HepG2 (cell line): ENCODE results near the gene MAPK14. TPM values are rescaled to one million over a fixed set of nuclear protein-coding genes. Genes with fewer than 3 reads are reported as not detected.

ENCODE experiments used
- CBFB ChIP-seq: sonication (generic); formaldehyde crosslinking; IDR thresholded peaks from 2 replicates; pipeline ENCODE4 v1.4.0; 2020; ENCODE audit warnings: missing genetic modification reagents
- CEBPG ChIP-seq: IDR thresholded peaks from 2 replicates; pipeline ENCODE4 v1.6.1; 2016
- CREB3 ChIP-seq: sonication (generic); formaldehyde crosslinking; IDR thresholded peaks from 2 replicates; pipeline ENCODE4 v1.5.0; 2020; ENCODE audit warnings: missing genetic modification reagents
- IRF9 ChIP-seq: sonication (generic); formaldehyde crosslinking; IDR thresholded peaks from 2 replicates; pipeline ENCODE4 v1.8.0; 2022; ENCODE audit warnings: missing genetic modification reagents, mild to moderate bottlenecking, borderline replicate concordance
- MAZ ChIP-seq, 2 experiments: sonication (generic) in 1 of 2; formaldehyde crosslinking in 1 of 2; IDR thresholded peaks; 2 replicates each; pipeline versions ENCODE4 v1.5.0 to v1.6.1; 2012 to 2020; ENCODE audit warnings: low read depth in 2 of 2, mild to moderate bottlenecking in 2 of 2, borderline replicate concordance in 1 of 2, improper control_type of control experiment in 1 of 2, low read length in 1 of 2, missing genetic modification reagents in 1 of 2, moderate library complexity in 1 of 2
- NFKB2 ChIP-seq: sonication (generic); formaldehyde crosslinking; IDR thresholded peaks from 2 replicates; pipeline ENCODE4 v1.4.0; 2020; ENCODE audit warnings: missing genetic modification reagents, borderline replicate concordance
- PHF20 ChIP-seq: sonication (generic); formaldehyde crosslinking; IDR thresholded peaks from 2 replicates; pipeline ENCODE4 v1.5.0; 2020; ENCODE audit warnings: mild to moderate bottlenecking, missing genetic modification reagents
- RBM22 ChIP-seq: fragments of 200-400 bp; formaldehyde crosslinking; optimal IDR thresholded peaks from 2 replicates; pipeline ENCODE3; 2017; ENCODE audit warnings: mild to moderate bottlenecking, low read length, moderate library complexity
- RFXANK ChIP-seq: IDR thresholded peaks from 2 replicates; pipeline ENCODE4 v1.6.1; 2016
- SRSF9 ChIP-seq: fragments of 200-400 bp; formaldehyde crosslinking; IDR thresholded peaks from 2 replicates; pipeline ENCODE4 v1.6.1; 2018; ENCODE audit warnings: borderline replicate concordance, mild to moderate bottlenecking, low read depth, low read length; ENCODE audit not compliant: insufficient read depth, poor library complexity, severe bottlenecking
- THAP8 ChIP-seq: sonication (generic); formaldehyde crosslinking; IDR thresholded peaks from 2 replicates; pipeline ENCODE4 v1.5.1; 2020; ENCODE audit warnings: missing genetic modification reagents, mild to moderate bottlenecking, borderline replicate concordance
- ZIK1 ChIP-seq: sonication (generic); formaldehyde crosslinking; IDR thresholded peaks from 2 replicates; pipeline ENCODE4 v1.5.0; 2020; ENCODE audit warnings: mild to moderate bottlenecking, low read depth, missing genetic modification reagents, borderline replicate concordance
- ZMYM4 ChIP-seq: sonication (generic); formaldehyde crosslinking; IDR thresholded peaks from 2 replicates; pipeline ENCODE4 v1.8.1; 2023; ENCODE audit warnings: mild to moderate bottlenecking, missing genetic modification reagents
- ZNF101 ChIP-seq: sonication (generic); formaldehyde crosslinking; IDR thresholded peaks from 2 replicates; pipeline ENCODE4 v1.4.0; 2020; ENCODE audit warnings: mild to moderate bottlenecking, low read depth, missing genetic modification reagents, borderline replicate concordance
- ZNF362 ChIP-seq: sonication (generic); formaldehyde crosslinking; IDR thresholded peaks from 2 replicates; pipeline ENCODE4 v1.4.0; 2020; ENCODE audit warnings: missing genetic modification reagents, mild to moderate bottlenecking, borderline replicate concordance
- ZNF430 ChIP-seq: sonication (generic); formaldehyde crosslinking; IDR thresholded peaks from 2 replicates; pipeline ENCODE4 v1.9.0; 2021; ENCODE audit warnings: mild to moderate bottlenecking, missing genetic modification reagents
- ZNF572 ChIP-seq: sonication (generic); formaldehyde crosslinking; IDR thresholded peaks from 2 replicates; pipeline ENCODE4 v1.5.1; 2020; ENCODE audit warnings: mild to moderate bottlenecking, missing genetic modification reagents
- ZNF724P ChIP-seq: sonication (generic); formaldehyde crosslinking; IDR thresholded peaks from 2 replicates; pipeline ENCODE4 v1.8.0; 2022; ENCODE audit warnings: missing genetic modification reagents, borderline replicate concordance
- polyA plus RNA-seq, 8 experiments: library from polyadenylated mRNA; depleted of rRNA in 3 of 8; stranded (reverse) in 7 of 8; unstranded in 1 of 8; fragments of >200 nt; fragmentation: Illumina TruSeq in 4 of 8; extraction: Trizol in 4 of 8; gene quantifications; 2 replicates each; pipeline versions ENCODE4 v1.2.1 to v1.2.3, GENCODE V29; 2011 to 2016; ENCODE audit warnings: low read depth in 4 of 8, missing spikeins in 1 of 8, mixed read lengths in 1 of 8; ENCODE audit not compliant: insufficient read depth in 1 of 8
- total RNA-seq, 5 experiments: library from RNA; depleted of rRNA; stranded (reverse); fragments of >200 nt; fragmentation: Illumina TruSeq; extraction: Trizol; gene quantifications; 2 replicates each; pipeline ENCODE4 v1.2.3, GENCODE V29; 2016; ENCODE audit warnings: low read depth in 1 of 5
- TF ChIP-seq, protein P1 (sequence below): sonication (generic); formaldehyde crosslinking; IDR thresholded peaks from 2 replicates; pipeline ENCODE4 v1.5.1; 2020; ENCODE audit warnings: missing genetic modification reagents, mild to moderate bottlenecking, borderline replicate concordance
- TF ChIP-seq, protein P2 (sequence below): sonication (generic); formaldehyde crosslinking; IDR thresholded peaks from 2 replicates; pipeline ENCODE4 v1.9.0; 2021; ENCODE audit warnings: missing genetic modification reagents, mild to moderate bottlenecking, borderline replicate concordance

The MAPK14 gene
- total and polyA plus RNA-seq, 2 of the 13 experiments (the other 11 are each of a cell fraction or from before 2014, with no cell fraction given), result 66.3 to 67.3 TPM

DNA sequence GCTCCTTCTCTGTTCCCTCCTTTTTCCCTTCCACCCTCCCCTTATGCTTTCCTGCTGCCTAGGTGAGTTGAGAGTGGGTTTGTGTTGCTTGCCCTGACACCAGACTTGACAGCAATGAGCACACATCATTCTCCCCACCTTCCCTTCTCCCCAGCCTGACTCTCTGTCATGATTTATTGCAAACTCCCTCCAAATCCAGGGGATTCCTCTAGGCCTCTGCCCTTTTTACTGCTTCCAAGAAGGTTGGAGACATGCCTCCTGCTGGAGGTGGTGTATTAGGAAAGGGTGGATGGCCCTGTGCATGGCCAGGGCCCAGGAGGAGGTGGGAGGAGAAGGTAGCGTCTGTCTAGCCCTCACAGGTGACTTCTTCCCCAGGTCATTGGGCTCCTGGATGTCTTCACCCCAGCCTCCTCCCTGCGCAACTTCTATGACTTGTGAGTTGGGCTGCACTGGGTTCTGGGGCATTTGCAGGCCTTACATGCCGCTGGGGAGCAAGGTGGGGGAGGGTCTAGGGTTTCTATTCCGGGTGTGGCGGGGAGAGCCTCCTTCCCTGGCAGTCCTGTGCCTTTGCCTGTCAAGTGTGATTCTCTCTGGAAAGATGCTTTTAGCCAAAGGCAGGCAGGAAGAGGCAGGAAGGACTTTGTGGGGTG is 104.8 kb downstream of the MAPK14 start (continued):
- TF ChIP-seq, protein P1, sequence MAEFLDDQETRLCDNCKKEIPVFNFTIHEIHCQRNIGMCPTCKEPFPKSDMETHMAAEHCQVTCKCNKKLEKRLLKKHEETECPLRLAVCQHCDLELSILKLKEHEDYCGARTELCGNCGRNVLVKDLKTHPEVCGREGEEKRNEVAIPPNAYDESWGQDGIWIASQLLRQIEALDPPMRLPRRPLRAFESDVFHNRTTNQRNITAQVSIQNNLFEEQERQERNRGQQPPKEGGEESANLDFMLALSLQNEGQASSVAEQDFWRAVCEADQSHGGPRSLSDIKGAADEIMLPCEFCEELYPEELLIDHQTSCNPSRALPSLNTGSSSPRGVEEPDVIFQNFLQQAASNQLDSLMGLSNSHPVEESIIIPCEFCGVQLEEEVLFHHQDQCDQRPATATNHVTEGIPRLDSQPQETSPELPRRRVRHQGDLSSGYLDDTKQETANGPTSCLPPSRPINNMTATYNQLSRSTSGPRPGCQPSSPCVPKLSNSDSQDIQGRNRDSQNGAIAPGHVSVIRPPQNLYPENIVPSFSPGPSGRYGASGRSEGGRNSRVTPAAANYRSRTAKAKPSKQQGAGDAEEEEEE (CRISPR knock-in tag), result no peak
- TF ChIP-seq RFXANK (CRISPR knock-in tag) (no peak), ZIK1 (CRISPR knock-in tag) (no peak), RBM22 (no peak), CREB3 (CRISPR knock-in tag) (no peak), ZNF430 (0 out of 2 replicates have a peak, but pooled peaks have one; percentile 21), CBFB (CRISPR knock-in tag) (no peak), ZNF362 (CRISPR knock-in tag) (no peak), SRSF9 (no peak), NFKB2 (0 out of 2 replicates have a peak, but pooled peaks have one; percentile 9), ZNF572 (CRISPR knock-in tag) (0 out of 2 replicates have a peak, but pooled peaks have one; percentile 16), MAZ (IDR thresholded peaks at IDR 0.05; ENCODE audit: borderline replicate concordance, low read depth, low read length) (no peak), MAZ (CRISPR knock-in tag; IDR thresholded peaks at IDR 0.05; ENCODE audit: low read depth) (no peak), THAP8 (CRISPR knock-in tag) (no peak), PHF20 (CRISPR knock-in tag) (no peak), CEBPG (CRISPR knock-in tag) (no peak), IRF9 (CRISPR knock-in tag) (no peak), ZNF101 (CRISPR knock-in tag) (0 out of 2 replicates have a peak, but pooled peaks have one; percentile 32), ZNF724P (no peak), ZMYM4 (no peak)
- TF ChIP-seq, protein P2, sequence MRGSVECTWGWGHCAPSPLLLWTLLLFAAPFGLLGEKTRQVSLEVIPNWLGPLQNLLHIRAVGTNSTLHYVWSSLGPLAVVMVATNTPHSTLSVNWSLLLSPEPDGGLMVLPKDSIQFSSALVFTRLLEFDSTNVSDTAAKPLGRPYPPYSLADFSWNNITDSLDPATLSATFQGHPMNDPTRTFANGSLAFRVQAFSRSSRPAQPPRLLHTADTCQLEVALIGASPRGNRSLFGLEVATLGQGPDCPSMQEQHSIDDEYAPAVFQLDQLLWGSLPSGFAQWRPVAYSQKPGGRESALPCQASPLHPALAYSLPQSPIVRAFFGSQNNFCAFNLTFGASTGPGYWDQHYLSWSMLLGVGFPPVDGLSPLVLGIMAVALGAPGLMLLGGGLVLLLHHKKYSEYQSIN (CRISPR knock-in tag), result no peak
